GM18868 (cell line): ENCODE measurements around the gene TBC1D1.

Experiments
- ATAC-seq: cut with Tn5 transposase; IDR thresholded peaks from one replicate; pipeline ENCODE4 v1.9.1; 2021; ENCODE audit warnings: mild to moderate bottlenecking, moderate library complexity; ENCODE audit not compliant: unreplicated experiment

TBC1D1 gene, protein sequence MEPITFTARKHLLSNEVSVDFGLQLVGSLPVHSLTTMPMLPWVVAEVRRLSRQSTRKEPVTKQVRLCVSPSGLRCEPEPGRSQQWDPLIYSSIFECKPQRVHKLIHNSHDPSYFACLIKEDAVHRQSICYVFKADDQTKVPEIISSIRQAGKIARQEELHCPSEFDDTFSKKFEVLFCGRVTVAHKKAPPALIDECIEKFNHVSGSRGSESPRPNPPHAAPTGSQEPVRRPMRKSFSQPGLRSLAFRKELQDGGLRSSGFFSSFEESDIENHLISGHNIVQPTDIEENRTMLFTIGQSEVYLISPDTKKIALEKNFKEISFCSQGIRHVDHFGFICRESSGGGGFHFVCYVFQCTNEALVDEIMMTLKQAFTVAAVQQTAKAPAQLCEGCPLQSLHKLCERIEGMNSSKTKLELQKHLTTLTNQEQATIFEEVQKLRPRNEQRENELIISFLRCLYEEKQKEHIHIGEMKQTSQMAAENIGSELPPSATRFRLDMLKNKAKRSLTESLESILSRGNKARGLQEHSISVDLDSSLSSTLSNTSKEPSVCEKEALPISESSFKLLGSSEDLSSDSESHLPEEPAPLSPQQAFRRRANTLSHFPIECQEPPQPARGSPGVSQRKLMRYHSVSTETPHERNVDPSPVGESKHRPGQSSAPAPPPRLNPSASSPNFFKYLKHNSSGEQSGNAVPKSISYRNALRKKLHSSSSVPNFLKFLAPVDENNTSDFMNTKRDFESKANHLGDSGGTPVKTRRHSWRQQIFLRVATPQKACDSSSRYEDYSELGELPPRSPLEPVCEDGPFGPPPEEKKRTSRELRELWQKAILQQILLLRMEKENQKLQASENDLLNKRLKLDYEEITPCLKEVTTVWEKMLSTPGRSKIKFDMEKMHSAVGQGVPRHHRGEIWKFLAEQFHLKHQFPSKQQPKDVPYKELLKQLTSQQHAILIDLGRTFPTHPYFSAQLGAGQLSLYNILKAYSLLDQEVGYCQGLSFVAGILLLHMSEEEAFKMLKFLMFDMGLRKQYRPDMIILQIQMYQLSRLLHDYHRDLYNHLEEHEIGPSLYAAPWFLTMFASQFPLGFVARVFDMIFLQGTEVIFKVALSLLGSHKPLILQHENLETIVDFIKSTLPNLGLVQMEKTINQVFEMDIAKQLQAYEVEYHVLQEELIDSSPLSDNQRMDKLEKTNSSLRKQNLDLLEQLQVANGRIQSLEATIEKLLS (N-terminal part only)

DNA sequence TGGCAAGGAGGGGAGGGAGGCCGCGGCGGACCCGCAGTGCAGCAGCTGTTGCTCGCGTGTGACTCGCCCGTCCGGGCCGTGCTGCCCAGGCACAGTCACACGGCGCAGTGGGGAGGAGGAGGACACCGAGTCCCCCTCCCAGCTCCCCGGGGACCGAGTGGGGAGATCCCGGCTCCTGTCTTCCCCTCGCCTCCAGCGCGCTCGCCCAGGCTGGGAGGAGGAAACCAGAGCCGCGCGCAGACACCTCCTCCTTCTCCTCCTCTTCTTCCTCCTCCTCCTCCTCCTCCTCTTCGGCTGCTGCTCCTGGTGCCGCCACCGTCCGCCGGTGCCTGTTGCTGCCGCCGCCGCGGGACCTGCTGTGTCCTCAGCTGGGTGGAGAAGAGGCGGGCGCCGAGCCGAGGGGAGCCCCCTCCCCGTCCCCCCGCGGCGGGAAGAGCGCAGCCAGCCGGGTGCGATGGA lies at the start of gene TBC1D1:
TBC1D1 (plus strand) TSS at position 284 of the 459 bp plus-strand sequence. CDS start 11,012 bp downstream, outside the sequence.
- ATAC-seq, result peak; percentile 30

DNA sequence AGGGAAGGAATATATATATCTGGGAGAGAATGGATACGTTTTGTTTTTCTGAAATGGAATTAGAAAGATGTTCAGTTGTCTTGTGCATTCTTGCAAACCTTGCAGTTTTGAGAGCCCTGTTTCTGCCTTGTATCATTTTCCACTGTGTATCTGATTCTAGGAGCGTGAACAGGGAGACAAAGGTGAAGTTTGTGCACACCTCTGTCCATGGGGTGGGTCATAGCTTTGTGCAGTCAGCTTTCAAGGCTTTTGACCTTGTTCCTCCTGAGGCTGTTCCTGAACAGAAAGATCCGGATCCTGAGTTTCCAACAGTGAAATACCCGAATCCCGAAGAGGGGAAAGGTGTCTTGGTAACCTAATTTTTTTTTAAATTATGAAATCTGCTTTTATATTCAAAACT lies 46.7 kb upstream of the TBC1D1 start:
- ATAC-seq, result no peak

DNA sequence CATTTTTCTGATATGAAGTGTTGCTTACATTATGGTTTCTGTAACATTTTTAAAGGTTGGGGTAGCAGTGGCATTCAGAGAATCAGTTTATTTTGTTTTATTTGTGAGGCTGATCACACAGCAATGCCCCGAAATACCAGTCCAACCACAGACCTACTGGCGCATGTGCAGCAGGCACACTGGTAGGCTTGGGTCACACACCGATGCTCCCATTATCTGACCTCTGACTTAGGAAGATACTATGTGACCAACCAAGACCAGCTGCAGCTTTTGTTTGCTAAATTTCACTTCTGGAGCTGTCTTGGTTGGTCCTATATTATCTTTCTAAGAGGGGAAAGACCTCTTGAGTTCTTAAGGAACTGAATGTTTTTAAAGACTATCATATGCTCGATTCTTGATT lies 45.7 kb upstream of the TBC1D1 start:
- ATAC-seq, result no peak

DNA sequence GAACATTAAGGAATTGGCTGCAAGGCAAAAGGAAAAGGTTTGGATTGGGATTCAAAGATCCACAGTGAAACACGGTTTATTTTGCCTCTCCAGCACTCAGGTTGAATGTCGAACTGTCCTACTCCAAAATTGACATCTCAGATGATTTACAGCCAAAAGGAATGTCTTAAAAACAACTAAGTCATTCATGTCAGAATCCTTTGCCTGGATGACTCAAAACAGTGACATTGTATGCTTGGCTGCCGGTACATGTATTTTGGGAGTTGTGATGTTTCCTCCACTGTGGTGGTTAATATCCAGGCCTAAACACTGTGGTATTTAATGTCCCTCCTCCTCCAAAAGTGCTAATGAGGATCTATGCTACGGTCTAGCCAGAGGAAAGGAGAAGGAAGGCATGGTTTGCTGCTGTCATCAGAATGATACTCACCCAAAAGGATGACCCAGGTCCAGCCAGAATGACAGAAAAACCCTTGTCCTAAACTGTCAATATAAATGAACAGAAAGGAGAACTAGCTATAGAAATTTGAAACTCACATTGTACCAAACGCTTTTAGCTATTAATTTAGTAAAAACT lies 43.5 kb upstream of the TBC1D1 start:
- ATAC-seq, result no peak

DNA sequence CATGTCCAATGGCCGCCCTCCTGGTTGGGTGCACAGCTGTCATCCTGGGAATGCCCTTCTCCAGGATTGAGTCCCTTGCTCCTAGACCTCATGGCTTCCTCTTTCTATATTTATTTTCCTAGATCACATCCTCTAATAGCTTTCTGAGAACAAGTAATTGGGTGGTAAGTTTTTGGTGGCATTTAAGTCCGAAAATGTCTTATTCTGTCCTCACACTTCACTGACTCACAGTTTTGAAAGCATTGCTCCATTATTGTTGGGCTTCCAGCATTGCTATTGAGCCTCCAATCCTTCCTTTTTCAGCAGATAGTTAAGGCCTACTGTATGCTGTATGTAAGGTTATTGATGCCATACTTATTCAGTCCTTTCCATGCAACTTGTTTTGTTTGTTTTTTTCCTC lies 38.5 kb upstream of the TBC1D1 start:
- ATAC-seq, result no peak

DNA sequence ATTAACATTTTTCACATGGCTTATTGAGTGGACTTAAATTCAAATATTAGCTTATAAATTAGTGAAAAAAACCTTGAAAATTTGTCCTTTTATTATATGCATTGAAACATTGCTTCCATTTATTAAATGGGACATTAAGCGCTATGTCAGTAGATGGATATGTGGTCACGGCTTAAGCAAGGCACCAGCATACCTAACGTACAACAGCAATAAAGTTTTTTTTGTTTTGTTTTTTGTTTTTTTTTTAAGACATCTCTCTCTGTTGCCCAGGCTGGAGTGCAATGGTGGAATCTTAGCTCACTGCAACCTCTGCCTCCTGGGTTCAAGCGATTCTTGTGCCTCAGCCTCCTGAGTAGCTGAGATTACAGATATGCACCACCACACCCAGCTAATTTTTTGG lies 32.8 kb upstream of the TBC1D1 start:
- ATAC-seq, result no peak

DNA sequence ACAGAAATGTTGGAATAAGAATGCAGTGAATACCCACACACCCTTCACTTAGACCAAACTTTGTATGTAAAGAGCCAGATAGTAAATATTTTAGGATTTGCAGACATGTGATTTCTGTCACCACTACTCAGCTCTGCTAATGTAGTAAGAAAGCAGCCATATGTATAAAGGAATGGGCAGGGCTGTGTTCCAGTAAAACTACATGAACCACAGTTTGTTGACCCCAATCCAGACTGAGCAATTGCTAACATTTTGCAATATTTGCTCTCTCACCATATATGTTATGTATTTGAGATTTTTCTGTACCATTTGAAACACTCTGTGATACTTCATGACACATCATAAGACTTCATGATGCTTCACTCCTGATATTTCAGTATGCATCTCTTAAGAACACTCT lies 32.0 kb upstream of the TBC1D1 start:
- no peak for ATAC-seq

DNA sequence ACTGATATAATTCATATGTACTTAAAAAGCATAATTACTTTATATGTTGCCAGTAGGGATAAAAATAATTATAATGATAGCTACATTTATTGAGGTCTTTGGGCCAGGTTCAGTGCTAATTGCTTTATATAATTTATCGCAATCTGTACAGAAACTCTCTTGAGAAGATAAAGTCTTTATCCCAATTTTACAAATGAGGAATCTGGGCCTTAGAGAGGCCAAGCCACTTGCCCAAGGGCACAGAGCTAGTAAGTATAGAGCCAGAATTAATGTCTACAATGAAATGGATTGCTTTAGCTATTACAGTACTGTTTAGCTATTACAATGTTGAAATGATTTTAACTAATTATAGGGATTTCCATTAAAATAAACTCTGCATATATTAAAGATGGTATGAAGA lies 30.6 kb upstream of the TBC1D1 start:
- no peak for ATAC-seq

DNA sequence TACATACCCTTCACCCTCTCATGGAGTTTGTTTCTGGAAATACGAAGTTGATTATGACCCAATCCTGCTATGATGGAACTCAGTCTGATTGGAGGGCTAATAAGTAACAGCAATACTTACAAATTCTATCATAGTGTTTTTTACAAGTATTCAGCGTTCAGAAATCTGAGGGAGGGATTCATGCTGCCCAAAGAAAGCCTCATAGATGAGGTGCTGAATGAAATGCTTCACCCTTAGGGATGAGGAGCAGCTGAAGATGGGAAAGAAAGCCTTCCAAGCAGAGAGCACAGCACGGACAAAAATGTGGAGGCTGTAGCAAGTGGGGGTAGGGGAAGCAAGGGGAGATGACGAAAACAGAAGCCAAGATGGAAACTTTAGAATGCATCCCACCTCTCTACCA lies 27.9 kb upstream of the TBC1D1 start:
- no peak for ATAC-seq

DNA sequence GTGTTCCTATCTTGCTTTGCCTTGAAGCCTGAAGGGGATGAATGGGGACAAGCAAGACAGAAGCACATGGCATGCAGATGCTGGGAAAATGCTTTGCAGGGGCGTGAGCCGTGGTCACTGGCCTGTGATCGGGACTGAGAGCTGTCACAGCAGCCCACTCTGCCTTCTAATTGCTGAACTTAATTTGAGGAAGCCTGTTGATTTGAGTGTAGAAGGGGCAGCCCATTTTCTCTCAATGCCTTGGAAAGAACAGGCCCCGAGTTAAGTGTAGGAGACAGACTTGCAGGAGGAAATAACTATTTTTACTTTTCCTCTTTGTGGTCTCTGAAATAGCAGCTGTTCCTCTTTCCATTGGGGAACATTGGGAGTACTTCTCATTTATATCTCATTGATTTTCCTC lies 26.1 kb upstream of the TBC1D1 start:
- ATAC-seq, result no peak

DNA sequence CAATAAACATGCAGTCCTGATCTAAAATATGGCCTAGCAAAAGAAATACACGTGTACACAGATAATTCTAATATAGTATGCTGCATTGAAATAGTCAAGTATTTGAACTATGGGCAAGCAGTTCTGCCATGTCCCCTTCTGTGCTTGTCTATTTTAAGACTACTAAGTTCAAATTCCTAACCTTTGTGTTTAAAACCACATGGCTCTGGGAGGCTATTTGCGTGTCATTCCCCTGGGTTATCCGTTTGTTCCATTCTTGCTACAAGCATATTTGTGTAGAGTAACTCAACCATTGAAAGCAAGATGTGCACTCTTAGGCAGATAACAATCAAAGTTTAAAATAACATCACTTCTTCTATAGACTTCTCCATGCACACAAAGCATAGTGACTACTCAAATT lies 25.4 kb upstream of the TBC1D1 start:
- no peak for ATAC-seq

DNA sequence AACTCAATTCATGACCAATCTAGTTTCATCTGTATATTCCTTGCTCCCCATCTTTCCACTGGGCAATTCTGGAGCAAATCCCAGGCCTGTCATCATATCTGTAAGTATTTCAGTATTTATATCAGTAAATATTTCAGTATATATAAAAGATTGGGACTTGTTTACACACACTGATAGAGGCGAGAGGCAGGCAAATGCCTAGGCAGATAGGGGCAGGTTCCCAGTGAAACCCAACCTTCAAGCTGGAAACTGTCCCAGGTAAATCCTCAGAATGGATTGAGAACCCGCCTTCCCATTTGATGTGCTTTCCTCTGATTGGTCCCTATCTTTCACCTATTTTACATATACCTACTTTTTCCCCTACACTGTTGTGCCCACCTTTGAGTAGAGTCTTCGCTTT lies 23.8 kb upstream of the TBC1D1 start:
- ATAC-seq, result no peak

DNA sequence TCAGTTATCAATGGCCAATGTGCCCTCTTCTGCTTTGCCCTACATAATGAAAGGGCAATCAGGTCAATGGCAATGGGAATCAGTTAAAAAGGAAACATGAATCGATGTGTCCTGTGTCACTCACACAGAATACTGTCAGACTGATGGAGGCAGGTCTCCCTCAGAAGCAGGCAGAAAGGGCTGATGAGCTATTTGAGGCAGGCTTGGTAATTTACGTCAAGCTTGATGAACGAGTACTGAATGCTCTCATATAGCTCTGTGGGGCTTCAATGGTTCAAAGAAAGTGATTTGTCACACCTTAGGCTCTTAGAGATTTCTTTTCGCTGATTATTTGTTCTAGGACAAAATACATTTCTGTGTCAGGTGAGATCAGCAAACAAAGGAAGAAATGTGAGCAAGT lies 22.6 kb upstream of the TBC1D1 start:
- ATAC-seq, result no peak

DNA sequence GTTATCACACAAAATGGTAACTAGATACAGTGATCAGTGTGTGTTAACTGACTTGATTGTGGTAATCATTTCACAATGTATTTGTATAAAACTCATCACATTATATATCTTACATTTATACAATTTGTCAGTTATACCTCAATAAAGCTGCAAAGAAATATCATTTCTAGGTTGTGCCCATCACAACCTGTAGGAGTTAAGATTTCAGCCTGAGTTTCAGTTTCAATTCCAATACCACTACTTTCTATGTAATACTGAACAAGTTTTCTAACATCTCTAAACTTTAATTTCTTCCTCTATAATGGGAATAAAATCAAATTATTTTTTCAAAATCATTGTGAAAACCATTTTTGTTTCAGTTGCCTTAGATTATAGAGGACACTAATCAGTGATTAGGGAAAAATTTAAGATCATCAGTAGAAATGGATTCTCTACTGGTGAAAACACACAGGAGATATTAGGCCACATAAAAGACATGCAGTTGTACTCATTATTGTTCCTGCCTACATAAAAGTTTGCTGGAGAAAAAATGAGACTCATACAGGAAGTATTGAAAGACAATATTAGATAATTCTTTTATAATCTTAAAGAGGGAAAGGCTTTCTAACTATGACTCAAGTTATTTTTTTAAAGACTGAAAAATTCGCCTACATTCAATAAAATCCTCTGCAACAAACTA lies 18.4 kb upstream of the TBC1D1 start:
- peak; percentile 67 for ATAC-seq

DNA sequence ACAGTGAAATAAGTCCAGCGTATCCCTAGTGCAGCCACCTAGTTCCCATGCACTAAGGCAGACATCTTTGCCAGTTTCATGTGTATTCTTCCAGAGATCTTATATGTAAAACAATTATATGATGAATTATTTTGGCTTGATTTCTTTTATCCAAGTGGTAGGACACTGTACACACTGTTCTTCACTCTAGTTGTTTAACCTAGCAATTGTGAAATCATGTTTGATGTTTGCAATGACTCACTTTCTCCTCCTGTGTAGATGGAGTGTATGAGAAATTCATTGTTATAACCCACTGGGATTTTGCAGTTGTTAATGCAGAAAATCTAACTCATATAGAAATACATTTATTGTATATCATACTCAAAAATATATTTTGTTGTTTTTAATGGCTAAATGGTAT lies 17.5 kb upstream of the TBC1D1 start:
- ATAC-seq, result no peak

DNA sequence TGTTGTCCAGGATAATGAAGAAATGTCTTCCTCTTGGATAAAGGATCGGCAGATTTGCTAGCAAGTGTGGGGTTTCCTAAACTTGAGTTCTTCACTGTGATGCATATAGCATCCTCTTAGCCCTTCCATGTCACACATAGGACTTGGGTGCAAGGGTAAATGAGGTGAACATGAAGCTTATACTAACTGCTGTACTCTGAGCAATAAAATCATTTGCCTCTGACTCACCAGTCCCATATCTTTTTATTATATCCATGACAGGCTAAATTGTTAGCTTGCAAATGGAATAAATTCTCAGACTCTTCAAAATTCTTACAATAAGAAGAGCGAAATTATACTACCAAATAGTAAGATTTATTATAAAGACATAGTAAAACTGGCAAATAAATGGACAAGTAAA lies 14.7 kb upstream of the TBC1D1 start:
- no peak for ATAC-seq

DNA sequence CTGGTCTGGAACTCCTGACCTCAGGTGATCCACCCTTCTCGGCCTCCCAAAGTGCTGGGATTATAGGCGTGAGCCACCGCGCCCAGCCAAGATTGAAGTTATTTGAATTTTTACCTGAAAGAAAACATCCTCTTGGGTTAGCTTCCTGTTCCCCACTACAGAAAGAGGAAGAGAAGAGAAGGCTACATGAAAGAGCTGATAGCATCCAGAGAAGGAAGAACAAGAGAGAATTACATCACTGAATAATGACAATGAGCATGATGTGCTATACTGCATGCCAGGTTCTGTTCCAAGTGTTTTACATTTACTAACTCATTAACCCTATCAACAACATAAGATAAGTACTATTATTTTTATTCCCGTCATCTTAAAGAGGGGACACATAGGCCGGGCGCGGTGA lies 11.5 kb upstream of the TBC1D1 start:
- ATAC-seq, result no peak

DNA sequence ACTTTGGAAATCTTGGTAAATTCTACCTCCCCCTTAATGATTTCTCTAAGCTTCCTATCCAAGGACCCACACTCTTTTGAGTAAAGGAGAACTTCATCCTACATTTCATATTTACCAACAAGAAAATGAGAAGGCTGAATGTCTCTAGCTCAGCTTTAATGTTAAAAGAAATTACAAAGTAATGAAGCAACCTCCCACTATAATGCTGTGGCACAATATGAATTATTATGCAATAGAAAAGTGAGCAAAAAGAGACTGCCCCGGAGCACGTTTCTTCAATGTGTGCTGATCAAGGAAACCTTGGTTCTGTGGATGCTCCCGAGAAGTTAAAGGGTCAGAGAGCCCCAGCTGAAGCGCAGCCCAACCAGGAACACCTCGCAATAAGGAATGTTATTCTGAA lies 9.1 kb upstream of the TBC1D1 start:
- no peak for ATAC-seq

DNA sequence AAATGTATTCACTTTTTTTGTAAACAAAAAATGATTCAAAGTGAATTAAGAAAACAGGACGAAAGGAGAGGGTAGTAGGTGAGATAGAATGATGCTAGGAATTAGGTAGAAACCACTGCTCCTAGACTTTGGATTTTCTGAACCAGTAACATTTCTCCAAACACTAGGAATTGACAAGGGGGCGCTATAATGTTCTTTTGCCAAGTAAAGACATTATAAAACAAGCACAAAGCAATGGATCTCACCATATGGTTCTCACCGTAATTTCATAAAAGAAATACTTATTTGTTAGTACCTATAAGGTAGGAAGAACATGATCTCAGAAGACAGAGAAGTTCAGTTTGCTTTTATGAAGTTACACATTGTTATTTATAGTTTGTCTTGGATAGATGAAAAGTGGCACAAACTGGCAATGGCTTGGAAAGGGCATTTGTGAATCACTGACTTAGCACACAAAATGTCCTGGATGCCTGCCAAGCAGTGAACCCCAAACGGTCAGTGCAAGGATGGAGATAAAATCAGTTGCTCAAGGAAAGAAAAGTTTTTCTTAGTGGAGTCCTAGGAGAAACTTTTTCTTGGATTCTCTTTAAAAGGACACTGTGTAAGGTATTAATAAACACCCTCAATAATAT lies 8.1 kb upstream of the TBC1D1 start:
- ATAC-seq, result no peak
